ENCODE results near the gene DAZL.

DAZL gene

DNA sequence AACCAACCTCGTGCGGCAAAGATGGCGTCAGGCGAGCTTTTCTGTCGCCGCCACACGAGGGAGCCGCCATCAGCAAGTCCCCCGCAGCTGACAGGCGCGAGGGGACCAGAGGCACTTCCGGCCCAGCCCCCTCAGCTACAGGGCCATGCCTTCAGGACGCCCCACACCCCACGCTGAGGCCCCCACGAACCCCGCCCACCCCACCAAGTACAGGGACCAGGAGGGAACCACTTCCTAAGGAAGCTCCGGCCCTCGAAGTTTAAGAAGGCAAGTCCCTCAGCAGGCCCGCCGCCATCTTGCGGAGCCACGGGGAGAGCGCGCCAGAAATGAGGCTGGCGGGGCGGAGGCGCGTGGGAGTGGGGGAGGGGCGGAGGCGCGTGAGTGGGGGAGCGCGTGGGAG is 790 bp downstream of the DAZL start:
- Histone ChIP-seq H3K4me3 (ENCODE audit: low read length) (no peak overlapping the region), H3F3A (ENCODE audit: control insufficient read depth, insufficient read depth) (peaks cover 3% of the 10 kb centered on the region; the same call in 1 of the 2 replicates)
- no peak for TF ChIP-seq EZH2phosphoT487 (IDR thresholded peaks at IDR 0.05; ENCODE audit: borderline replicate concordance, low read length)
- TF ChIP-seq, protein P1, sequence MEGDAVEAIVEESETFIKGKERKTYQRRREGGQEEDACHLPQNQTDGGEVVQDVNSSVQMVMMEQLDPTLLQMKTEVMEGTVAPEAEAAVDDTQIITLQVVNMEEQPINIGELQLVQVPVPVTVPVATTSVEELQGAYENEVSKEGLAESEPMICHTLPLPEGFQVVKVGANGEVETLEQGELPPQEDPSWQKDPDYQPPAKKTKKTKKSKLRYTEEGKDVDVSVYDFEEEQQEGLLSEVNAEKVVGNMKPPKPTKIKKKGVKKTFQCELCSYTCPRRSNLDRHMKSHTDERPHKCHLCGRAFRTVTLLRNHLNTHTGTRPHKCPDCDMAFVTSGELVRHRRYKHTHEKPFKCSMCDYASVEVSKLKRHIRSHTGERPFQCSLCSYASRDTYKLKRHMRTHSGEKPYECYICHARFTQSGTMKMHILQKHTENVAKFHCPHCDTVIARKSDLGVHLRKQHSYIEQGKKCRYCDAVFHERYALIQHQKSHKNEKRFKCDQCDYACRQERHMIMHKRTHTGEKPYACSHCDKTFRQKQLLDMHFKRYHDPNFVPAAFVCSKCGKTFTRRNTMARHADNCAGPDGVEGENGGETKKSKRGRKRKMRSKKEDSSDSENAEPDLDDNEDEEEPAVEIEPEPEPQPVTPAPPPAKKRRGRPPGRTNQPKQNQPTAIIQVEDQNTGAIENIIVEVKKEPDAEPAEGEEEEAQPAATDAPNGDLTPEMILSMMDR (IDR thresholded peaks at IDR 0.05; ENCODE audit: low read depth, low read length, poor library complexity, severe bottlenecking) = no peak

DNA sequence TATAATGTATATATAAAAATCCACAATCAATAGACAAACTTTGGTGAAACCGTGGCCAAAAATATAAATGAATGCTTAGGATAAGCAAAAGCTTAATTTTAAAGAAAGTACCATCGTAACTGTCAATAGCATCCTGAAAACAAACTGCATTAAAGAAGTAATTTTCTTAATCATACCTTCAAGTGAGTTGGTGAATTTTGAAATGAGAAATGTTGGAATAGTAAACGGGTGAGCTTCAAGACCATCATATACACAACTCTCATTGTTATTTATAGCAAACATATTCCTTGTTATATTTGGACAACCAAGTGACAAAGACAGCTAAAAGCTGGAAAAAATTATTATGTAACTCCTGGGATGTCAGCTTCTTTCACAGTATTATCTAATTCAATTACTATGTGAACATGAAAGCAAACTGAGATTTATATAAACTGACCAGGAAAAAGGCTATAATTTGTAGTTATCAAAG is 3.7 kb downstream of the DAZL start:
- Histone ChIP-seq H3K9me2 (replicated peaks; ENCODE audit: control insufficient read depth, low read length) (no peaks in the 10 kb centered on the region), H3K4me3 (ENCODE audit: low read length) (no peak overlapping the region), H3K27me3 (ENCODE audit: control insufficient read depth, low read length) (no peaks in the 10 kb centered on the region), H4K20me1 (ENCODE audit: control insufficient read depth, insufficient read depth, low read depth, low read length) (no peaks in the 10 kb centered on the region), H3K4me2 (ENCODE audit: low read length) (no peak overlapping the region), H3K9me3 (ENCODE audit: control insufficient read depth, insufficient read depth, low read length) (no peaks in the 10 kb centered on the region), H3F3A (ENCODE audit: control insufficient read depth, insufficient read depth) (no peaks in the 10 kb centered on the region; the same call in 1 of the 2 replicates), H3K27ac (ENCODE audit: low read depth, low read length) (no peak overlapping the region), H3K4me1 (ENCODE audit: control insufficient read depth, low read length) (no peaks in the 10 kb centered on the region), H3K36me3 (ENCODE audit: control insufficient read depth, low read length) (no peaks in the 10 kb centered on the region), H3K79me2 (ENCODE audit: control insufficient read depth, low read length) (no peaks in the 10 kb centered on the region)
- TF ChIP-seq, protein P1 (IDR thresholded peaks at IDR 0.05; ENCODE audit: low read depth, low read length, poor library complexity, severe bottlenecking) = no peak
- no peak for TF ChIP-seq EZH2phosphoT487 (IDR thresholded peaks at IDR 0.05; ENCODE audit: borderline replicate concordance, low read length)

More for the DNA sequence above, 790 bp downstream of the DAZL start:
- Histone ChIP-seq H3K27ac (ENCODE audit: low read depth, low read length) (no peak overlapping the region), H3K4me1 (ENCODE audit: control insufficient read depth, low read length) (peaks cover 4% of the 10 kb centered on the region), H3K27me3 (ENCODE audit: control insufficient read depth, low read length) (no peaks in the 10 kb centered on the region), H4K20me1 (ENCODE audit: control insufficient read depth, insufficient read depth, low read depth, low read length) (no peaks in the 10 kb centered on the region), H3K36me3 (ENCODE audit: control insufficient read depth, low read length) (no peaks in the 10 kb centered on the region), H3K9me3 (ENCODE audit: control insufficient read depth, insufficient read depth, low read length) (no peaks in the 10 kb centered on the region), H3K4me2 (ENCODE audit: low read length) (no peak overlapping the region), H3K79me2 (ENCODE audit: control insufficient read depth, low read length) (no peaks in the 10 kb centered on the region), H3K9me2 (replicated peaks; ENCODE audit: control insufficient read depth, low read length) (no peaks in the 10 kb centered on the region)

DNA sequence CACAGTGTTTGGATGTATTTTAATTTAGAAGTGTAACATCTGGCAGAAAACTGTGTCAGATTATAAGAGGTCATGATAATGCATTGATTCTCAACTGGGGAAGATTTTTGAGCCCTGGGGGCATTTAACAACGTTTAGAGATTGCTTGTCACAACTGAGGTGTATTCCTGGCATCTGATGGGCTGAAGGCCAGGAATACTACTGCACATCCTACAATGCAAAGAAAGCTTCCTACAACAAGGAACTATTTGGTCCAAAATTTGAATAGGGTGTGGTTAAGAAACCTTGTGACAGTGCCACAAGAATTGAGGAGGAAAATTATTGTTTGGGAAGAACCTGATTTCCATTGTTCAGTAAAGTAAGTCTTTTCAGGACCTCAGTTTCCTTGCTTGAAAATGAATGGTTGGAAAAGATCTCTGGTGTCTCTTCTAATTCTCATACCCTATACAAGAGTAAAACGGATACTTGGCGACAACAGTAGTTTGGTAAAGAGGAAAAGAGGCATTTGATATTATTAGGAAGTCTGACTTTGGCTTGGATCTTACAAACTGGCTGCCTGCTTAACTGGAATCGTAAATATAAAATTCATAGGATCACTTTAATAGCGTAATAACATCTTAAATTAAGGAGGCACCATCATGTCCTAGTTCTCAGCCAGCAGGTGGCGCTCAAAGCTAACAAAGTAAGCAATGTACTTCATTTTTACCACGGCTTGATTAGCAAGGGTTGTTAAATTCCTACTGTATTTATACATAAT is 4.3 kb downstream of the DAZL start:
- no peaks in the 10 kb centered on the region for H3K36me3 ChIP-seq (ENCODE audit: control insufficient read depth, low read length)
- H3K9me3 ChIP-seq (ENCODE audit: control insufficient read depth, insufficient read depth, low read length) = no peaks in the 10 kb centered on the region
- no peaks in the 10 kb centered on the region for H3K4me1 ChIP-seq (ENCODE audit: control insufficient read depth, low read length)
- no peaks in the 10 kb centered on the region for H3K27me3 ChIP-seq (ENCODE audit: control insufficient read depth, low read length)
- TF ChIP-seq, protein P1 (IDR thresholded peaks at IDR 0.05; ENCODE audit: low read depth, low read length, poor library complexity, severe bottlenecking) = peak; percentile 73
- TF ChIP-seq EZH2phosphoT487 (IDR thresholded peaks at IDR 0.05; ENCODE audit: borderline replicate concordance, low read length) = no peak
- H3K4me3 ChIP-seq (ENCODE audit: low read length) = no peak overlapping the region
- no peaks in the 10 kb centered on the region for H4K20me1 ChIP-seq (ENCODE audit: control insufficient read depth, insufficient read depth, low read depth, low read length)
- H3K27ac ChIP-seq (ENCODE audit: low read depth, low read length) = no peak overlapping the region
- peak overlapping the region; percentile 31 for H3K4me2 ChIP-seq (ENCODE audit: low read length)
- H3K9me2 ChIP-seq (replicated peaks; ENCODE audit: control insufficient read depth, low read length) = no peaks in the 10 kb centered on the region
- no peaks in the 10 kb centered on the region; the same call in 1 of the 2 replicates for H3F3A ChIP-seq (ENCODE audit: control insufficient read depth, insufficient read depth)
- H3K79me2 ChIP-seq (ENCODE audit: control insufficient read depth, low read length) = no peaks in the 10 kb centered on the region
